H1 (cell line): ENCODE data around the gene ANKFY1.

Experiments
- BACH1 ChIP-seq: IDR thresholded peaks from 2 replicates; pipeline ENCODE4 v1.6.1; 2012; ENCODE audit warnings: low read length, improper control_type of control experiment
- EZH2 ChIP-seq: fragments of 200-600 bp; sonication (generic); IDR thresholded peaks from 2 replicates; pipeline ENCODE4 v1.7.1; 2012; ENCODE audit warnings: low read depth, mild to moderate bottlenecking, moderate library complexity, low read length, inconsistent platforms; ENCODE audit not compliant: severe bottlenecking
- NANOG ChIP-seq: IDR thresholded peaks from 2 replicates; pipeline ENCODE4 v1.6.1; 2011; ENCODE audit warnings: low read length, low read depth, mild to moderate bottlenecking, inconsistent platforms; ENCODE audit not compliant: insufficient read depth, poor library complexity, severe bottlenecking
- POLR2A ChIP-seq, 2 experiments: IDR thresholded peaks; 1 replicate in 1 of 2; 2 replicates in 1 of 2; pipeline ENCODE4 v1.6.1; 2011; ENCODE audit warnings: low read depth in 2 of 2, low read length in 2 of 2, mild to moderate bottlenecking in 2 of 2; ENCODE audit errors: control extremely low read depth in 1 of 2
- POLR2AphosphoS5 ChIP-seq: IDR thresholded peaks from 2 replicates; pipeline ENCODE4 v1.6.1; 2011; ENCODE audit warnings: low read depth, low read length
- SP2 ChIP-seq: IDR thresholded peaks from 2 replicates; pipeline ENCODE4 v1.6.1; 2012; ENCODE audit warnings: mild to moderate bottlenecking, low read length, inconsistent platforms
- YY1 ChIP-seq: IDR thresholded peaks from 2 replicates; pipeline ENCODE4 v1.6.1; 2011; ENCODE audit warnings: low read depth, mild to moderate bottlenecking, low read length
- TF ChIP-seq, protein P1 (sequence below), 3 experiments: IDR thresholded peaks; 1 replicate in 2 of 3; 2 replicates in 1 of 3; pipeline versions ENCODE4 v1.5.1 to v1.6.1; 2011; ENCODE audit warnings: low read length in 3 of 3, mild to moderate bottlenecking in 3 of 3, inconsistent platforms in 2 of 3, low read depth in 1 of 3, moderate library complexity in 1 of 3; ENCODE audit not compliant: insufficient read depth in 1 of 3; ENCODE audit errors: control extremely low read depth in 1 of 3

- TF ChIP-seq BACH1: no peak
- no peak for TF ChIP-seq YY1
- TF ChIP-seq, protein P1, sequence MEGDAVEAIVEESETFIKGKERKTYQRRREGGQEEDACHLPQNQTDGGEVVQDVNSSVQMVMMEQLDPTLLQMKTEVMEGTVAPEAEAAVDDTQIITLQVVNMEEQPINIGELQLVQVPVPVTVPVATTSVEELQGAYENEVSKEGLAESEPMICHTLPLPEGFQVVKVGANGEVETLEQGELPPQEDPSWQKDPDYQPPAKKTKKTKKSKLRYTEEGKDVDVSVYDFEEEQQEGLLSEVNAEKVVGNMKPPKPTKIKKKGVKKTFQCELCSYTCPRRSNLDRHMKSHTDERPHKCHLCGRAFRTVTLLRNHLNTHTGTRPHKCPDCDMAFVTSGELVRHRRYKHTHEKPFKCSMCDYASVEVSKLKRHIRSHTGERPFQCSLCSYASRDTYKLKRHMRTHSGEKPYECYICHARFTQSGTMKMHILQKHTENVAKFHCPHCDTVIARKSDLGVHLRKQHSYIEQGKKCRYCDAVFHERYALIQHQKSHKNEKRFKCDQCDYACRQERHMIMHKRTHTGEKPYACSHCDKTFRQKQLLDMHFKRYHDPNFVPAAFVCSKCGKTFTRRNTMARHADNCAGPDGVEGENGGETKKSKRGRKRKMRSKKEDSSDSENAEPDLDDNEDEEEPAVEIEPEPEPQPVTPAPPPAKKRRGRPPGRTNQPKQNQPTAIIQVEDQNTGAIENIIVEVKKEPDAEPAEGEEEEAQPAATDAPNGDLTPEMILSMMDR (IDR thresholded peaks at IDR 0.05; ENCODE audit: control extremely low read depth in 1 of 3, insufficient read depth in 1 of 3, low read depth in 1 of 3, low read length in 3 of 3): no peak
- no peak for TF ChIP-seq NANOG
- TF ChIP-seq POLR2A (IDR thresholded peaks at IDR 0.05; ENCODE audit: control extremely low read depth in 1 of 2, low read depth in 2 of 2, low read length in 2 of 2): no peak
- no peak for TF ChIP-seq POLR2AphosphoS5
- TF ChIP-seq EZH2: no peak
- TF ChIP-seq SP2: no peak
These were observed 97.4 kb downstream of the ANKFY1 start for GRCh38 chr17:4166419-4166818.
